ENCODE measurements around the gene PHACTR3. TPM values are rescaled to one million over a fixed set of nuclear protein-coding genes. Genes with fewer than 3 reads are reported as not detected.

The PHACTR3 gene
- total RNA-seq, 1 experiment from 2014 or later, result 0.10 TPM

DNA sequence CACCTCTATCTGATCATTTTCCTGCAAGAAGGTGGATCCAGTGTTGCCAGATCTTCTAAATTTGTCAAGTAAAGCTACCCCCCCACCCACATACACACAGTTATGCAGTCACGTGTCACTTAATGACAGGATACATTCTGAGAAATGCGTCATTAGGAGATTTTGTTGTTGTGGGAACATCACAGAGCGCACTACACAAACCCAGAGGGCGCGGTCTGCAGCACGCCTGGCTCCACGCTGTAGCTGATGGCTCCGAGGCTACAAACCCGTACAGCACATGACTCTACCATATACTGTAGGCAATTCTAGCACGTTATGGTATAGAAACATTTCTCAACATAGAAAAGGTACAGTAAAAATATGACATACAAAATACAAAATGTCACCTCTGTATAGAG, 202.2 kb downstream of the PHACTR3 start:
- BruUV-seq (replicated peaks), result no TSS peak
- intact Hi-C loops (cut with micrococcal nuclease; ENCODE audit: unreplicated experiment), result no loop called here
- TF ChIP-seq POLR2AphosphoS5 (IDR thresholded peaks at IDR 0.05; ENCODE audit: low read depth, low read length), result no peak
- TF ChIP-seq, protein P1, sequence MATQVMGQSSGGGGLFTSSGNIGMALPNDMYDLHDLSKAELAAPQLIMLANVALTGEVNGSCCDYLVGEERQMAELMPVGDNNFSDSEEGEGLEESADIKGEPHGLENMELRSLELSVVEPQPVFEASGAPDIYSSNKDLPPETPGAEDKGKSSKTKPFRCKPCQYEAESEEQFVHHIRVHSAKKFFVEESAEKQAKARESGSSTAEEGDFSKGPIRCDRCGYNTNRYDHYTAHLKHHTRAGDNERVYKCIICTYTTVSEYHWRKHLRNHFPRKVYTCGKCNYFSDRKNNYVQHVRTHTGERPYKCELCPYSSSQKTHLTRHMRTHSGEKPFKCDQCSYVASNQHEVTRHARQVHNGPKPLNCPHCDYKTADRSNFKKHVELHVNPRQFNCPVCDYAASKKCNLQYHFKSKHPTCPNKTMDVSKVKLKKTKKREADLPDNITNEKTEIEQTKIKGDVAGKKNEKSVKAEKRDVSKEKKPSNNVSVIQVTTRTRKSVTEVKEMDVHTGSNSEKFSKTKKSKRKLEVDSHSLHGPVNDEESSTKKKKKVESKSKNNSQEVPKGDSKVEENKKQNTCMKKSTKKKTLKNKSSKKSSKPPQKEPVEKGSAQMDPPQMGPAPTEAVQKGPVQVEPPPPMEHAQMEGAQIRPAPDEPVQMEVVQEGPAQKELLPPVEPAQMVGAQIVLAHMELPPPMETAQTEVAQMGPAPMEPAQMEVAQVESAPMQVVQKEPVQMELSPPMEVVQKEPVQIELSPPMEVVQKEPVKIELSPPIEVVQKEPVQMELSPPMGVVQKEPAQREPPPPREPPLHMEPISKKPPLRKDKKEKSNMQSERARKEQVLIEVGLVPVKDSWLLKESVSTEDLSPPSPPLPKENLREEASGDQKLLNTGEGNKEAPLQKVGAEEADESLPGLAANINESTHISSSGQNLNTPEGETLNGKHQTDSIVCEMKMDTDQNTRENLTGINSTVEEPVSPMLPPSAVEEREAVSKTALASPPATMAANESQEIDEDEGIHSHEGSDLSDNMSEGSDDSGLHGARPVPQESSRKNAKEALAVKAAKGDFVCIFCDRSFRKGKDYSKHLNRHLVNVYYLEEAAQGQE (IDR thresholded peaks at IDR 0.05; ENCODE audit: insufficient read depth in 1 of 2, low read depth in 2 of 2, low read length in 1 of 2), result no peak
- no peak for TF ChIP-seq SIN3A (IDR thresholded peaks at IDR 0.05; ENCODE audit: borderline replicate concordance, insufficient read depth, low read depth, low read length)
- TF ChIP-seq, protein P2, sequence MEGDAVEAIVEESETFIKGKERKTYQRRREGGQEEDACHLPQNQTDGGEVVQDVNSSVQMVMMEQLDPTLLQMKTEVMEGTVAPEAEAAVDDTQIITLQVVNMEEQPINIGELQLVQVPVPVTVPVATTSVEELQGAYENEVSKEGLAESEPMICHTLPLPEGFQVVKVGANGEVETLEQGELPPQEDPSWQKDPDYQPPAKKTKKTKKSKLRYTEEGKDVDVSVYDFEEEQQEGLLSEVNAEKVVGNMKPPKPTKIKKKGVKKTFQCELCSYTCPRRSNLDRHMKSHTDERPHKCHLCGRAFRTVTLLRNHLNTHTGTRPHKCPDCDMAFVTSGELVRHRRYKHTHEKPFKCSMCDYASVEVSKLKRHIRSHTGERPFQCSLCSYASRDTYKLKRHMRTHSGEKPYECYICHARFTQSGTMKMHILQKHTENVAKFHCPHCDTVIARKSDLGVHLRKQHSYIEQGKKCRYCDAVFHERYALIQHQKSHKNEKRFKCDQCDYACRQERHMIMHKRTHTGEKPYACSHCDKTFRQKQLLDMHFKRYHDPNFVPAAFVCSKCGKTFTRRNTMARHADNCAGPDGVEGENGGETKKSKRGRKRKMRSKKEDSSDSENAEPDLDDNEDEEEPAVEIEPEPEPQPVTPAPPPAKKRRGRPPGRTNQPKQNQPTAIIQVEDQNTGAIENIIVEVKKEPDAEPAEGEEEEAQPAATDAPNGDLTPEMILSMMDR (IDR thresholded peaks at IDR 0.05), result no peak
- no peak for TF ChIP-seq TCF7L2 (IDR thresholded peaks at IDR 0.05; ENCODE audit: low read depth, low read length)
- Histone ChIP-seq H3K9me3 (ENCODE audit: control insufficient read depth, insufficient read depth, low read depth, low read length) (no peaks in the 10 kb centered on the region), H3K27me3 (ENCODE audit: control insufficient read depth, insufficient read depth, low read length) (peaks cover 5% of the 10 kb centered on the region), H3K4me1 (ENCODE audit: control insufficient read depth, insufficient read depth, low read length) (no peaks in the 10 kb centered on the region), H3K27ac (ENCODE audit: low read length) (no peak overlapping the region), H3K36me3 (ENCODE audit: control insufficient read depth, insufficient read depth, low read length) (no peaks in the 10 kb centered on the region), H3K4me3 (ENCODE audit: low read depth in 2 of 2, low read length in 2 of 2) (no peak overlapping the region)
- ATAC-seq (no peak), DNase-seq (ENCODE audit: low read depth, low spot score) (no peak)
- CTCF ChIA-PET, result no interaction called here
- POLR2A ChIA-PET, result no interaction called here
- in situ Hi-C loops (cut with HindIII; ENCODE audit: low pct_unique_long_range_greater_than_20kb, low sequenced_read_pairs), result no loop called here

DNA sequence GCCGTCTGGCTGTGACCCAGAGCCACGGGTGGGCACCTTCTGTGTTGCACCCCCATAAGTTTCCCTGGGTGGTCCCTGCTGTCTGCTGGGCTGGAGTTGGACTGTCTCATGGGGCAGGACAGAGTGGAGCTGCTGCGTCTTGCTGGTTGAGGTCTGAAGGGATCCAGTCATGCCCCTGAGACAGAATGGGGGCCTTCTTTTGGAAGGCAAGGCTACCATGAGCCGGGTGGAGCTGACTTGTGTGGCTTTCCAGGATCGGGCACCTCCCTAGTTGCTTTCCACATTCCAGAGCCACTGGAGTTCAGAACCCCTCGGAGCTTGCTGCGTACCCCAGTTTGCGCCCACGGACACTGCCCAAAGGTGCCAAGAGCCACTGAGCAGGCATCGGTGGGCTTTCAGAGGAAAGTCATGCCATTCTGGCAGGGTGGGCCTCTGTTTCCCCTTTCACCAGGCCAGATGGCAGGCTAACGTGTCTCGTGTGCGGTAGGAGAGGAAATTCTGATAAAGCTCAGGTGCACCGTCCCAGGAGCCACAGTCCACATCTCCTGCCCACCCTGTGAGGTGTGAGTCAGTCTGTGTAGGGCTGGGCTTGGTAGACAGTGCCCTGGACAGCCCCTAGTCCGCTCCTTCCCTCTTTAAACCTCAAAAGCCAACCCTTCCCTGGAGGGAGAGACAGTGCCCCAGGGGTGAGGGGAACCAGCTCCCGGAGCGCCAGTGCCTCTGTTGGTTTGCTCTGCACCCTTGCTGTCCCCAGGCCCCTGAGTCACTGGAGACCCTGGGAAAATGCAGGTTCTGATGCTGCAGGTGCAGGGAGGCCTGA, 203.8 kb downstream of the PHACTR3 start:
- Histone ChIP-seq H3K36me3 (ENCODE audit: control insufficient read depth, insufficient read depth, low read length) (no peaks in the 10 kb centered on the region), H3K27me3 (ENCODE audit: control insufficient read depth, insufficient read depth, low read length) (peaks cover 5% of the 10 kb centered on the region), H3K4me3 (ENCODE audit: low read depth in 2 of 2, low read length in 2 of 2) (no peak overlapping the region), H3K9me3 (ENCODE audit: control insufficient read depth, insufficient read depth, low read depth, low read length) (no peaks in the 10 kb centered on the region), H3K27ac (ENCODE audit: low read length) (no peak overlapping the region), H3K4me1 (ENCODE audit: control insufficient read depth, insufficient read depth, low read length) (no peaks in the 10 kb centered on the region)
- intact Hi-C loops (cut with micrococcal nuclease; ENCODE audit: unreplicated experiment), result no loop called here
- in situ Hi-C loops (cut with HindIII; ENCODE audit: low pct_unique_long_range_greater_than_20kb, low sequenced_read_pairs), result no loop called here
- CTCF ChIA-PET, result no interaction called here
- DNase-seq (ENCODE audit: low read depth, low spot score), result no peak
- ATAC-seq, result no peak
- POLR2A ChIA-PET, result no interaction called here
- TF ChIP-seq POLR2AphosphoS5 (IDR thresholded peaks at IDR 0.05; ENCODE audit: low read depth, low read length) (no peak), TCF7L2 (IDR thresholded peaks at IDR 0.05; ENCODE audit: low read depth, low read length) (no peak), SIN3A (IDR thresholded peaks at IDR 0.05; ENCODE audit: borderline replicate concordance, insufficient read depth, low read depth, low read length) (no peak)
- TF ChIP-seq, protein P2 (IDR thresholded peaks at IDR 0.05), result no peak
- TF ChIP-seq, protein P1 (IDR thresholded peaks at IDR 0.05; ENCODE audit: insufficient read depth in 1 of 2, low read depth in 2 of 2, low read length in 1 of 2), result no peak
- BruUV-seq (replicated peaks), result no TSS peak
